ENCODE data around the gene IER5L.
A peak's percentile ranks its signal among the peaks of the same experiment; 100 is the strongest.
"Not testable (repeated sequence)": the region's sequence is repeated elsewhere in the genome, so short reads cannot be mapped to it uniquely, and the experiment has no call there.

IER5L gene

GRCh38 chr9:129138144-129138462, 40.0 kb downstream of the IER5L start:
- DNase-seq, result no peak

- DNase-seq, result no peak
Measured at GRCh38 chr9:129137292-129138143, 40.5 kb downstream of the IER5L start.

GRCh38 chr9:129136446-129137035, 41.5 kb downstream of the IER5L start:
- DNase-seq, result no peak

- no peak for DNase-seq
Measured at GRCh38 chr9:129135476-129135875, 42.6 kb downstream of the IER5L start.

- no peak for DNase-seq
Measured at GRCh38 chr9:129133082-129133481, 45.0 kb downstream of the IER5L start.

- peak; percentile 77 for DNase-seq
Measured at GRCh38 chr9:129131300-129132145, 46.5 kb downstream of the IER5L start.

- no peak for DNase-seq
Measured at GRCh38 chr9:129130791-129131190, 47.3 kb downstream of the IER5L start.

GRCh38 chr9:129130271-129130670, 47.8 kb downstream of the IER5L start:
- not testable (repeated sequence) for DNase-seq

GRCh38 chr9:129128689-129129088, 49.4 kb downstream of the IER5L start:
- DNase-seq, result no peak

GRCh38 chr9:129126749-129127618, 51.1 kb downstream of the IER5L start:
- no peak for DNase-seq

Measured in central memory CD4-positive, alpha-beta T cell (primary cell).